Measurements from ENCODE around the gene HOTAIR.
A peak's percentile ranks its signal among the peaks of the same experiment; 100 is the strongest.

HOTAIR gene

GRCh38 chr12:53963005-53963404 is 11.7 kb downstream of the HOTAIR start:
- no peak for ATAC-seq
- TF ChIP-seq SNAI2 (CRISPR knock-in tag; IDR thresholded peaks at IDR 0.05) (no peak), CSRNP3 (CRISPR knock-in tag; IDR thresholded peaks at IDR 0.05) (no peak), PPARA (CRISPR knock-in tag; IDR thresholded peaks at IDR 0.05; ENCODE audit: borderline replicate concordance) (no peak), POU6F1 (CRISPR knock-in tag; IDR thresholded peaks at IDR 0.05; ENCODE audit: borderline replicate concordance, low read depth) (no peak), TSHZ2 (CRISPR knock-in tag; IDR thresholded peaks at IDR 0.05) (no peak), ZFP3 (CRISPR knock-in tag; IDR thresholded peaks at IDR 0.05) (no peak), ZNF8 (CRISPR knock-in tag; IDR thresholded peaks at IDR 0.05) (no peak), ZFP30 (CRISPR knock-in tag; IDR thresholded peaks at IDR 0.05) (no peak), PATZ1 (CRISPR knock-in tag; IDR thresholded peaks at IDR 0.05; ENCODE audit: borderline replicate concordance) (no peak), CSDC2 (CRISPR knock-in tag; IDR thresholded peaks at IDR 0.05) (no peak), GLIS3 (CRISPR knock-in tag; IDR thresholded peaks at IDR 0.05) (no peak), OSR1 (CRISPR knock-in tag; IDR thresholded peaks at IDR 0.05) (no peak), ESRRG (CRISPR knock-in tag; IDR thresholded peaks at IDR 0.05) (no peak), TCF4 (CRISPR knock-in tag; IDR thresholded peaks at IDR 0.05; ENCODE audit: borderline replicate concordance) (no peak), CREB5 (CRISPR knock-in tag; IDR thresholded peaks at IDR 0.05; ENCODE audit: low read depth) (no peak)

GRCh38 chr12:53961025-53961761 is 13.6 kb downstream of the HOTAIR start:
- TF ChIP-seq ZNF565 (CRISPR knock-in tag; conservative IDR thresholded peaks at IDR 0.05; ENCODE audit: low read depth) (no peak), OSR1 (CRISPR knock-in tag; IDR thresholded peaks at IDR 0.05) (no peak)
- ATAC-seq: peak; percentile 43

GRCh38 chr12:53960187-53961024 is 14.3 kb downstream of the HOTAIR start:
- no peak for ATAC-seq
- no peak for TF ChIP-seq TSHZ2 (CRISPR knock-in tag; IDR thresholded peaks at IDR 0.05)
